Measurements from ENCODE around the gene AUTS2. TPM values are rescaled to one million over a fixed set of nuclear protein-coding genes. Genes with fewer than 3 reads are reported as not detected.

The AUTS2 gene
- polyA plus RNA-seq, 1 donor from 2014 or later, result 8.9 TPM

DNA sequence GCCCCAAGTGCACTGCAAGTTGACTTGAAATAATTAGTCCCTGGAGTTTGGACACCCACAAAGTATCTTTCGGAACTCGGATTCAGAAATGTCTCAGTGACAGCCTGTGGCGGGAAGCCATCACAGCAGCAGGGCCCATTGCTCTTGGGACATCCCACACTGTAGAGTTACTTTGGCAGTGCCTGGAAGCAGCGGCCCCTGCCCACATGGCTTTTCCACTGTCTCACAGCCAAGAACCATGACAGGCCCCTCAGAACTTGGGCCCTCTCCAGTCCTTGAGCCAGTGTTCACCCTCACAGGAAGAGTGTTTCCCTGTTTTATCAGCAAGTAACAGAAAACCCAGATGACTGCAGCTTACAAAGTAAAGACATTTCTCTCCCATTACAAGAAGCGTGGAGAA lies 1056.7 kb downstream of the AUTS2 start:
- peaks cover 0 to 2% (median 0%) of the 10 kb centered on the region in 3 donors for H3K9me3 Mint-ChIP-seq
- no peaks in the 10 kb centered on the region for H3K36me3 Mint-ChIP-seq
- no peak overlapping the region for H3K27ac Mint-ChIP-seq
- H3K27me3 Mint-ChIP-seq, result no peaks in the 10 kb centered on the region
- H3K4me1 Mint-ChIP-seq, result no peaks in the 10 kb centered on the region
- H3K4me3 Mint-ChIP-seq, result no peak overlapping the region

DNA sequence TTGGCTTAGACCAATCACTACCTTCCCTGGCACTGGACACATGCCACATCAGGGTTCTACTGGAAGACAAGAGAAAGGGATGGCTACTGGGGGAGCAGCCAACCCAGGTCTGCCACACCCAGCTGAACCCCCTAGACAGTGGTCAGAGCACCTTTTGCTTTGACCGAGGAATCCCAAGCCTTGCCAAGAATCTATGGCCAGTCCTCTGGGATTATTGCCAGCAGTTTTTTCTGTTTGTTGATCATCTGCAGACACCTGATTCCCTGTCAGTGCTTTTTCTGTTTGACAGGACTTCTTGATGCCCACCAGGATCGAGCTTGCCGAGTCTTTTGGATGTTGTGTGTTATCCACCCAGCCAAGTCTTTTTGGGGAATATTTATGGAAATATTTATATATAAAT lies 1057.4 kb downstream of the AUTS2 start:
- Mint-ChIP-seq H3K9me3 (peaks cover 0 to 1% (median 0%) of the 10 kb centered on the region in 3 donors), H3K4me1 (peaks cover 0 to 3% (median 0%) of the 10 kb centered on the region in 3 donors), H3K27ac (no peak overlapping the region), H3K27me3 (no peaks in the 10 kb centered on the region), H3K4me3 (no peak overlapping the region), H3K36me3 (no peaks in the 10 kb centered on the region)

DNA sequence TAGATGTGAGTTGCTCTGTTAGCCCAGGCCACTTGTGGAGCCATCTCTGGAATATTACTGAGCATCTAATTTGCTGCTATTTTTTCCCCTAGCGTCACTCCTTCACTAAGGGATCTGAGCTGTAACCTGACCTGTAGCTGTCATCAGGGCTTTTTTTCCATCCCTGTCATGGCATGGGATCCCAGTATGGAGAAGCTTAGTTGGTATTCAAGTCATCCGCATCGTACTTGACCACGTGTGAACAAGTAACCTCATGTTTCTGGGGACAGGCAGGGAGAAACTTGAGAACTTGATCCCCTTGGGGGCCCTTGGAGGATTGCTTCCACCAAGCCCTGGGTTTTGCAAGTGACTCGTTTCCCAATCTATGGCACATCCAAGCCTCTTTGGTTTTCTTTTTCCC lies 1059.3 kb downstream of the AUTS2 start:
- Mint-ChIP-seq H3K4me1 (peaks cover 0 to 3% (median 0%) of the 10 kb centered on the region in 3 donors), H3K4me3 (no peak overlapping the region), H3K27ac (no peak overlapping the region), H3K9me3 (no peaks in the 10 kb centered on the region), H3K27me3 (no peaks in the 10 kb centered on the region), H3K36me3 (no peaks in the 10 kb centered on the region)

DNA sequence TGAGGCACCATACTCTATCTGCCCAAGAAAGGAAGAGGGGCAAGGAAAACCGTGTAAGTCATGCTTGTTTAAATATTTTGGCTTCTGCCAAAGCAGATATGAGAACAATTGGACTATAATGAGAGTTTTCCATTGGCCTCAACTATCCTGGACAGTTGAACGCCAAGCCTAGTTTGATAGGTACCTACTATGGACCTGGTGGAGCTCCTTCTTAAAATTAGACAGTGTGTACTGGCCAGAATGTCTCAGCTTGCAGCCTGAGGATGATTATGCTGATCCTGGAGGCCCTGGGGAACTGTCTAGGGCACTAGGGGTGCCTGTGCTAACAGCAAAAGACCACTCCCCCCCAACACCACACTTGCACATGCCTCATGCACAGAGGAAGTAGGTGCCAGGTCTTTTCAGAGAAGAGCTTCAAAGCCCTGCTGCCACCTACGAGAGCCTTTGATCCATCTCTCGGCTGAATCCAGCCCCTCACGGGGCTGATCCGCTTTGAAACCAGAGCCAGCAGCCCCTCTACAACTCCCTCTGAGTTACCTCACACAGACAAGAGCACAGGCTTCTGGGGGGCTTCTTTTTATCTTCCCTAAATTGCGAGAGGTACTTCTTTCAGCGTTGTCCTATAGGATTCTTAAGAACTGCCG lies 1059.8 kb downstream of the AUTS2 start:
- Mint-ChIP-seq H3K4me1 (peaks cover 0 to 4% (median 0%) of the 10 kb centered on the region in 3 donors), H3K4me3 (no peak overlapping the region), H3K27ac (no peak overlapping the region), H3K9me3 (no peaks in the 10 kb centered on the region), H3K27me3 (no peaks in the 10 kb centered on the region), H3K36me3 (no peaks in the 10 kb centered on the region)

DNA sequence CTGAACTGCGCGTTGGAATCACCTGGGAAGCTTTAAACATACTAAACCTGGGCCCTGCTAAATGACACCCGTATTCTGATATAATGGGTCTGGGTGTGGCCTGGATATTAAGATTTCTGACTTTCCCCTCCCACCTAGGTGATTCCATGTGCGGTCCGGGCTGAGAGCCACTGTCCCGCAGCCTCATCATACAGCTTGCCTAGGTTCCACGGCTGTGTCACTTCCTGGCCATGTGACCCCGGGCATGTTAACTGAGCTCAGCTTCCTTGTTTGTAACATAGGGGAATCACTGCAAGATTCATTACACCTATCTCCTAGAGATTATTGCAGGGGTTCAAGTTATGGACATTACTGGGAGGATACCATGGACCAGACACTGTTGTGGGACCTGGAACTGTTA lies 1061.0 kb downstream of the AUTS2 start:
- Mint-ChIP-seq H3K9me3 (no peaks in the 10 kb centered on the region), H3K27me3 (no peaks in the 10 kb centered on the region), H3K36me3 (no peaks in the 10 kb centered on the region), H3K27ac (no peak overlapping the region), H3K4me1 (peaks cover 0 to 4% (median 0%) of the 10 kb centered on the region in 3 donors), H3K4me3 (no peak overlapping the region)

DNA sequence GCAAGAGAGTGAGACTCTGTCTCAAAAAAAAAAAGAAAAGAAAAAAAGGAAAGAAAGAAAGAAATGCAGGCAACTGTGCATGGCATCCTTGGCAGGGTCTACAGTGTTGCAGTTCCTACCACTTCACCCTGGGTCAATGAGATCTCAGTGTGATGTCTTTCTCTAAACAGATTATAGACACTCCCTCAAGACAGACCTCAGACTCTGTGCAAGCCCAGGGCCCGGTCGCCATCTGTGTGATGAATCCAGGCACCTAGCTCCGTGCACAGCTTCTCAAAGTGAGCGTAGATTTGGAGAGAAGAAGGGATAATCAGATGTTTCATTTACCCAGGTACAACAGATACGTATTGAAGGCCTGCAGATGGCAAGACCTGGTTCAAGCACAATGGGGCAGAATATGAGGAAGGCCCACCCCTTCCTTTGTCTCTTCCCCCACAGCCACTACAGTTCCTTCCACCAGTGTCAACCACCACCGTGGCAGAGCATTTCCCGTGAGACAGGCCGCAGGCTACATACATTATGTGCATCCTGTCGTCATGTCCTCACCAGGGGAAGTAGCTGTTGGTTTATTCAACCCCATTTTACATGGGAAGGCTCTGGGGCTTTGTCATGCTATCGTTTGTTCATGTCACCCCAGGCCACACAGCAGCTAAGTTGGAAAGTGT lies 1062.0 kb downstream of the AUTS2 start:
- H3K27me3 Mint-ChIP-seq, result no peaks in the 10 kb centered on the region
- peaks cover 0 to 4% (median 0%) of the 10 kb centered on the region in 3 donors for H3K4me1 Mint-ChIP-seq
- no peak overlapping the region for H3K4me3 Mint-ChIP-seq
- no peaks in the 10 kb centered on the region for H3K36me3 Mint-ChIP-seq
- H3K27ac Mint-ChIP-seq, result no peak overlapping the region
- H3K9me3 Mint-ChIP-seq, result no peaks in the 10 kb centered on the region

DNA sequence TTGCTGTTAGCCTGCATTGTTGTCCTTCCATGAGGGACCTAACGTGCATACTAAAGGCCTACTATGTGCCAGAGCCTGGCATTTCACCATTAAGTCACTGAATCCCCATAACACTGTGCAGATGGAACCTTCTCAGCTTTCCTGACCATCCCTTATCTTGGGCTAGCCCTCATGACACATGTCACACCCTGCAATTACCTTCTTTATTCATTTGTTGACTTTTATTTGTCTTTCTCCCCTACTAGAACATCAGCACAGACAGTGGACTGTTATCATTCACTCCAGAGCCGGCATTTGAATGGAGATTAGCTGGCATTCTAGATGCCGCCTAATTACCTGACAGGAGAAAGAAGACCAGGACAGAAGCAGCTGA lies 1062.5 kb downstream of the AUTS2 start:
- Mint-ChIP-seq H3K27ac (no peak overlapping the region), H3K9me3 (no peaks in the 10 kb centered on the region), H3K4me1 (peaks cover 0 to 4% (median 0%) of the 10 kb centered on the region in 3 donors), H3K36me3 (no peaks in the 10 kb centered on the region), H3K4me3 (no peak overlapping the region), H3K27me3 (no peaks in the 10 kb centered on the region)

DNA sequence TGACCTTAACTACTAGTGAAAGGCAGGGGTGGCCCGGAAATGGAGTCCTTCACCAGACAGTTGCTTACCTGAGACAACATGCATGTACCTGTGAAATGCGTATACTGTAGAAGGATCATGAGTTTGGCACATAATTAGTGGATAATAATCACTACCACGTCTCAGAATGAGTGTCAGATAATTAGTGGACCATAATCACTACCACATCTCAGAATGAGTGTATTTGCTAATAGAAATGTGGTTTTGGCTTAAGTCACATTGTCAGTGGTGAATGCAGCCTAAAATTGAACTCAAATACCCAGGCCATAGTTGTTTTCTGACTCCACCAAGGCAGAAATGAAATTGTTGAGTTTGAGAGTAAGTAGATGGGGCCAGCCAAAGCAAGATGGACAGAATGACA lies 1065.4 kb downstream of the AUTS2 start:
- H3K9me3 Mint-ChIP-seq, result no peaks in the 10 kb centered on the region
- H3K4me3 Mint-ChIP-seq, result no peak overlapping the region
- H3K36me3 Mint-ChIP-seq, result no peaks in the 10 kb centered on the region
- peaks cover 0 to 4% (median 0%) of the 10 kb centered on the region in 3 donors for H3K4me1 Mint-ChIP-seq
- no peak overlapping the region for H3K27ac Mint-ChIP-seq
- H3K27me3 Mint-ChIP-seq, result no peaks in the 10 kb centered on the region

DNA sequence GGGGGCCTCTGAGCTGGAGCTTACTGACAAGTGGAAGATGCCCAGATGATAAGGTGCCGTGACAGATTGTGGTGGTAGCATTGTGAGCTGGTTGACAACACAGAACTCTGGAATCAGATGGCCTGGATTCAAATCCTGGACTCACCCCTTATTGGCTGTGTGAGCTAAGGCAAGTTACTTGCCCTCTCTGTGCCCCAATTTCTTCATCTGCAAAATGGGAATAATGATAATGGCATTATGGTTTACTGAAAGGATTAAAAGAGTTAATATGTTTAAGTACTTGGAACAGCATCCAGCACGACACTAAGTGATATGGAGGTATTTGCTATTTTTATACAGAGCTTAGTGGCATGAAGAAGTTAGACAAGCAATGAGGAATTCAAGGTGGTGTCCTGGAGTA lies 1067.7 kb downstream of the AUTS2 start:
- H3K9me3 Mint-ChIP-seq, result no peaks in the 10 kb centered on the region
- peaks cover 0 to 1% (median 0%) of the 10 kb centered on the region in 3 donors for H3K4me1 Mint-ChIP-seq
- H3K4me3 Mint-ChIP-seq, result no peak overlapping the region
- no peak overlapping the region for H3K27ac Mint-ChIP-seq
- no peaks in the 10 kb centered on the region for H3K27me3 Mint-ChIP-seq
- H3K36me3 Mint-ChIP-seq, result no peaks in the 10 kb centered on the region

DNA sequence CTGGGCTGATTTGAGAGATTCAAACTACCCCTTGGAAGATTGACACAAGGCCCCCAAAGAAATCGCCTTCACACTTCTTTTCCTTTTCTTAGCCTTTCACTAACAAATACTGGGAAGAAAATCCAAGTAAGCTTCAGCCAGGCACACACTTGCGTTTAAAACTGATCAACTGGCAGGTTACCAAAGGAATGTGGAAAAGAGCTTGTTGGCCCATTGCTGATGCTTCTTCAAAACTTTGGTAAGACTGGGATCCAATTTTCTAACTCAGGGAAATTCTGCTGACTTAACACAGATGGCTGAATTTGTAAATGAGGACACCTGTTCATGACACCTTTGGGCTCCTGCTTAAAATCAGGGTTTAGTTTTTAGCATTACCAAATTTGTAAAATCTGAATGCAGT lies 1069.1 kb downstream of the AUTS2 start:
- no peak overlapping the region for H3K27ac Mint-ChIP-seq
- no peaks in the 10 kb centered on the region for H3K27me3 Mint-ChIP-seq
- no peaks in the 10 kb centered on the region for H3K9me3 Mint-ChIP-seq

DNA sequence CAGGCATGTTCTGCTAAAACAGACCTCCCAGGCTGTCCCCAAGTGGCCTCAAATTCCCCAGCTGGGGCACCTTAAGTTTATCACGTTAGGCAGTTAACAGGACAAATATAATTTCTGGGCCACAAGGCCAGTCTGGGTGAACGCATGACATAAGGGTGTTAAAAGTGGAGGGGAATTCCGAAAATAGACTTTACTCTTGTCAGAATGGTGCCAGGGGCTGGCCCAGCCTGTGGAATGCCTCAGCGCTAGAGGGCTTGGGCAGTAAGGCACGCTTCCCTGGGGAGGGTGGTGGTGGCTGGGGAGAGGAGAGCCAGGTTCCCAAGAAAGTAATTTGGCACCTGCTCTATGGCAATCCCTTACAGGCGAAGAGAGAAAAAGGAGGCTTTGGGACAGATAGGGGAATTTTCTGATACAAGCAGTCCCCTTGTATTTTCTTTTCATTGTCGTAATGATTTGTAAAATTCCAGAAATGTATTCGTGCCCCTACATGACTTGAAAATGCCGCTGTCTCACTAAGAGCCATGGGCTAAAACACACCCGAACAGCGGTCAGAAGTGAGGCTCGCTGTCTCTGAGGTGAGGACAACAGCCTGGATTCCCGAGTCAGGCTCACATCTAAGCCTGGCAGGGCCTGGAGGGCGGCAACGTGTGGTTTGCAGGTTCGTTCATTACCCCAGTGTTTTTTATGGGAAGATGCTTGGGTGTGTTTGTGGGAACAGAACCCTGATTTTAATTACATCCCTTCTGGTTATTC lies 1070.5 kb downstream of the AUTS2 start:
- peaks cover 6% of the 10 kb centered on the region for H3K36me3 Mint-ChIP-seq
- no peaks in the 10 kb centered on the region for H3K27me3 Mint-ChIP-seq
- no peaks in the 10 kb centered on the region for H3K9me3 Mint-ChIP-seq
- peak overlapping the region in 1 of 4 donors; percentile 27 for H3K4me3 Mint-ChIP-seq
- no peak overlapping the region for H3K27ac Mint-ChIP-seq
- no peaks in the 10 kb centered on the region for H3K4me1 Mint-ChIP-seq

More for the DNA sequence above, 1069.1 kb downstream of the AUTS2 start:
- Mint-ChIP-seq H3K4me3 (no peak overlapping the region), H3K4me1 (peaks cover 0 to 1% (median 0%) of the 10 kb centered on the region in 3 donors), H3K36me3 (peaks cover 4% of the 10 kb centered on the region)

DNA sequence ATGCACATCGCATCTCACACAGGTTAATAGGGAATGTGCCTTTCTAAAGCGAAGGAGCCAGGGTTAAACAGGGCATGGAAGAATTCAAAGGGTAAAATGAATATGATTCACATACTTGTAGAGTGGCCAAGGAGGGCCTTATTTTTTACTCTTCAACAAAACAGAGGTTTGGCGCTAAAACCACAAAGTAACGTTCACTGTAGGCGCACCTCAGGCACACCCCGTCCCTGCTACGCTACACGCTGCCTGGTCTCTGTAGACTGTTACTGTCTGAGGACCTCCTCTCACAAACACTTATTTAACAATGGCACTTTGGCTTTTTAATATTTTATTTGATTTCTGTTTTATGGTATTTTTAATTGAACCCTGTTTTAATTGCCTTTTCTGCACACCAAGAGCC lies 1071.6 kb downstream of the AUTS2 start:
- Mint-ChIP-seq H3K36me3 (peaks cover 7% of the 10 kb centered on the region), H3K4me3 (no peak overlapping the region), H3K27me3 (no peaks in the 10 kb centered on the region), H3K9me3 (no peaks in the 10 kb centered on the region), H3K27ac (peak overlapping the region in 1 of 3 donors; percentile 2), H3K4me1 (no peaks in the 10 kb centered on the region)

DNA sequence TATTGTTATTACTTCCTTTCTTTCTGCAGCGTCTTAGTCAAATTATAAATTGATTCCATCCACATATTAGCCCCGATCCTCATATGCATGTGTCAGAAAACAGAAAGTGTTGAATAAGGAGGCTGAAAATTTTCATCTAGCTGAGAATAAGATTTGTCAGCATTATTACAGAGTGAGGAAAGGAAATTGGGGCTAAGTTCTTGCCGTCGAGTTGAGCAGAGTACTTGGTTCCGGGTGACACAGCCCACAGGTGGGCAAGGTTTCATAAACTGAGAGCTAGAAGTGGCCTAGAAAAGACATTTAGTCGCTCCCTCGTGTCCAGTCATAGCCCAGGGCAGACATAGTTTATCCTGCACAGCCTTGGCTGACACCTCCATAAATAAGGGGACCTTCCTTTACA lies 1072.0 kb downstream of the AUTS2 start:
- no peaks in the 10 kb centered on the region for H3K27me3 Mint-ChIP-seq
- H3K4me1 Mint-ChIP-seq, result no peaks in the 10 kb centered on the region
- H3K4me3 Mint-ChIP-seq, result no peak overlapping the region
- H3K9me3 Mint-ChIP-seq, result no peaks in the 10 kb centered on the region
- no peak overlapping the region for H3K27ac Mint-ChIP-seq
- peaks cover 7% of the 10 kb centered on the region for H3K36me3 Mint-ChIP-seq

DNA sequence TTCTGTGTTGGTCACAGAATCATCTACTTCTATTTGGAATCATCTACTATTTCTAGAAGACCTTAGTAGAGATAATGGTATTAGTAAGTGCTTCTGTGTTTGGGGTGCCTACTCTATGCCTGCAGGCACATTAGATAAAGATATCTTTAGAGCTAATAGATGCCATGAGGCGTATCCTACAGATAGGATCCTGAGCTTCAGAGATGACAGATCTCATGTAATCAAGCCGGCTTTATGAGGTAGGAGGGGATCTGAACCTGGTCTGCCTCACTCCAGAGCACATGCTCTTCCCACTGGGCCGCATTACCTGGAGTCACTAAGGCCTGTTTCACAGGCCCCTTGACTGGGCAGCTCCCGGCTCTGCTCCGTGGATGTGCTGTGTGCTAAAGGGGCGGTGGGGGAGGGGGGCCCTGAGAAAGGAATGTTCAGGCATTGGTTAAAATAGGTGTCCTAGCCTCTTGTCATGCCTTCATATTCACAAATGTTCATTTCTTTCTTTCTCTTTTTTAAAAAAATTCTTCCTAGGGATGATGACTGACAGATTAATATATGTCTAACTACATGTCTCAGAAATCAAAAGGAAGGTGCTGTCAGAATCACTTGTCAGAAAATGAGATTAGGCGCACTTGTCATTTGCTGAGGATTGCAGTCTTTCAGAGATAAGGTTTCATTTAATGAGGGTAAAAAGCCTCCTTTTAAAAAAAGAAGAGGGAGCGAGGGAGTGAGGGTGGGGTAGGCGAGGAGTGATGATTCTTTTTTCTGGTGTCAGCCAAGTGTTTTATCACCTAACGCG lies 1075.7 kb downstream of the AUTS2 start:
- Mint-ChIP-seq H3K4me1 (peaks cover 0 to 2% (median 2%) of the 10 kb centered on the region in 3 donors), H3K9me3 (no peaks in the 10 kb centered on the region), H3K27me3 (no peaks in the 10 kb centered on the region), H3K36me3 (peaks cover 7% of the 10 kb centered on the region), H3K27ac (no peak overlapping the region), H3K4me3 (no peak overlapping the region)

DNA sequence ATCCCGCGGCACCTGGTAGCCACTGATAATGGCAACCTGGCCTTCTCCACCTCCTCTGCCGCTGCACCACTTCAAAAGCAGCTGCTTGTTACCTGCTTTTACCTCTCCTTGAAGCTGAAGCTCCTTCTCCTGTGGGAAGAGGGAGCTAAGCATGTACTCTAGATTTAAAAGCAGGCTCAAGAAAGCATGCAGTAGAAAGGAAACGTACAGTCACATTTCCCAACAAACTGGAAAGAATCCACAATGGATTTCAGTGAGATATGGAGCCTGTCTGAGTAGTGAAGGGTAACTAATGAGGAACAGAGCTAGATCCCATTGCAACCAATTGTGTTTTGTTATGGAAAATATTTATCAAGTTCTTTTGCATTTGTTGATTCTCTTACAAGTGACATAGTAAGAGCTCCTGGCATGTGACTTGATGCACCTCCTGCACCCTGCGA lies 1076.3 kb downstream of the AUTS2 start:
- H3K27ac Mint-ChIP-seq, result no peak overlapping the region
- H3K36me3 Mint-ChIP-seq, result peaks cover 7% of the 10 kb centered on the region
- no peaks in the 10 kb centered on the region for H3K9me3 Mint-ChIP-seq
- H3K4me3 Mint-ChIP-seq, result no peak overlapping the region
- no peaks in the 10 kb centered on the region for H3K27me3 Mint-ChIP-seq
- peaks cover 0 to 5% (median 5%) of the 10 kb centered on the region in 3 donors for H3K4me1 Mint-ChIP-seq

Data from IgD-negative memory B cell (primary cell).